K562 (cell line): Measurements from ENCODE around the gene SMIM15. TPM values are rescaled to one million over a fixed set of nuclear protein-coding genes. Genes with fewer than 3 reads are reported as not detected.

Experiments used
- ATAC-seq: fragments of 200-7000 bp; cut with Tn5 transposase; 3 replicates; pipeline ENCODE4 v1.9.1; 2020; ENCODE audit warnings: moderate library complexity
- BruUV-seq: library from RNA; stranded (reverse); fragments of 400-500 nt; replicated peaks from 2 replicates; lab custom pipeline; 2021; lab: Mats Ljungman, UMichigan
- CTCF ChIA-PET: fragments of 300-600 bp; formaldehyde crosslinking; extraction: SDS; loops from one replicate; lab custom pipeline; 2021; ENCODE audit warnings: low intra/inter-chr PET ratio; lab: Yijun Ruan, JAX
- POLR2A ChIA-PET: fragments of 300-600, 350-650 bp; sonication (Branson Sonifier 250); formaldehyde crosslinking; extraction: SDS; loops from one replicate; lab custom pipeline; 2021; ENCODE audit warnings: antibody characterized with exemption, inconsistent platforms; lab: Yijun Ruan, JAX
- DNase-seq, 4 experiments: peaks; one replicate each; pipeline versions ENCODE4 v3.0.0 to v3.0.0-alpha.2; 2011 to 2018; ENCODE audit warnings: low spot score in 3 of 4, mixed read lengths in 3 of 4; ENCODE audit errors: extremely low read depth in 1 of 4
- FAIRE-seq: peaks from 2 replicates; lab custom pipeline; 2011; peaks lifted over from hg19 to GRCh38; lab: Jason Lieb, UNC
- H2AFZ ChIP-seq: 2 replicates; pipeline ENCODE4 v1.6.0; 2011; ENCODE audit warnings: low read depth, low read length, control low read depth, inconsistent platforms
- H3K27ac ChIP-seq: fragments of 200-600 bp; 3 replicates; pipeline ENCODE4 v1.8.0; 2011; ENCODE audit warnings: low read depth, mild to moderate bottlenecking, control low read depth, inconsistent platforms, low read length, moderate library complexity, mixed read lengths; ENCODE audit errors: extremely low read depth
- H3K27me3 ChIP-seq, 2 experiments: fragments of 300-600 bp in 1 of 2; 2 replicates in 1 of 2; 3 replicates in 1 of 2; pipeline versions ENCODE4 v1.6.0 to v1.8.0; 2011; ENCODE audit warnings: inconsistent platforms in 2 of 2, low read length in 2 of 2, mild to moderate bottlenecking in 1 of 2, mixed read lengths in 1 of 2, moderate library complexity in 1 of 2; ENCODE audit not compliant: control insufficient read depth in 2 of 2, insufficient read depth in 2 of 2
- H3K36me3 ChIP-seq: fragments of 300-600 bp; 3 replicates; pipeline ENCODE4 v1.8.0; 2011; ENCODE audit warnings: mild to moderate bottlenecking, low read length, inconsistent platforms; ENCODE audit not compliant: control insufficient read depth, insufficient read depth
- H3K4me1 ChIP-seq, 2 experiments: fragments of 200-600 bp in 1 of 2; replicated peaks in 1 of 2; 2 replicates in 1 of 2; 3 replicates in 1 of 2; pipeline versions ENCODE4 v1.5.1 to v1.8.0; 2011; ENCODE audit warnings: inconsistent platforms in 2 of 2, low read length in 2 of 2, mild to moderate bottlenecking in 1 of 2, mixed read lengths in 1 of 2, moderate library complexity in 1 of 2; ENCODE audit not compliant: control insufficient read depth in 2 of 2, insufficient read depth in 2 of 2
- H3K4me2 ChIP-seq: 2 replicates; pipeline ENCODE4 v1.6.1; 2011; ENCODE audit warnings: low read length, control low read depth, inconsistent platforms, mixed read lengths; ENCODE audit not compliant: insufficient read depth
- H3K4me3 ChIP-seq: fragments of 200-600 bp; sonication (generic), shearing (Covaris generic); 2 replicates; pipeline ENCODE4 v1.5.1; 2016; ENCODE audit warnings: control low read depth, inconsistent platforms
- H3K79me2 ChIP-seq: fragments of 200-600 bp; 3 replicates; pipeline ENCODE4 v1.8.0; 2011; ENCODE audit warnings: low read length, inconsistent platforms; ENCODE audit not compliant: control insufficient read depth, insufficient read depth
- H3K9ac ChIP-seq, 2 experiments: 2 replicates each; pipeline versions ENCODE4 v1.6.0 to v1.6.1; 2011; ENCODE audit warnings: low read depth in 2 of 2, low read length in 2 of 2, control low read depth in 1 of 2, inconsistent platforms in 1 of 2, mild to moderate bottlenecking in 1 of 2, mixed read lengths in 1 of 2; ENCODE audit not compliant: insufficient read depth in 1 of 2
- H3K9me1 ChIP-seq: one replicate; pipeline ENCODE4 v1.6.0; 2011; ENCODE audit warnings: inconsistent platforms, mild to moderate bottlenecking, low read length, moderate library complexity; ENCODE audit not compliant: control insufficient read depth, insufficient read depth
- H3K9me3 ChIP-seq: replicated peaks from 2 replicates; pipeline ENCODE4 v1.5.1; 2011; ENCODE audit warnings: low read depth, low read length, inconsistent platforms; ENCODE audit not compliant: control insufficient read depth, insufficient read depth
- H4K20me1 ChIP-seq: replicated peaks from 2 replicates; pipeline ENCODE4 v1.6.1; 2011; ENCODE audit warnings: low read length, inconsistent platforms, mixed read lengths; ENCODE audit not compliant: control insufficient read depth, insufficient read depth
- ETV1 ChIP-seq: fragments of 450-650 bp; conservative IDR thresholded peaks from 2 replicates; pipeline ENCODE4 v1.6.1; 2016; ENCODE audit warnings: missing genetic modification characterization, control low read depth, low read depth, missing compliant biosample characterization
- HDAC1 ChIP-seq, 2 experiments: fragments of 450-650 bp; IDR thresholded peaks; 2 replicates each; pipeline ENCODE4 v1.6.1; 2016 to 2017; ENCODE audit warnings: inconsistent platforms in 1 of 2, mild to moderate bottlenecking in 1 of 2, moderate library complexity in 1 of 2
- KLF1 ChIP-seq: fragments of 450-650 bp; IDR thresholded peaks from 2 replicates; pipeline ENCODE4 v1.6.1; 2016; ENCODE audit warnings: missing genetic modification characterization, missing compliant biosample characterization
- SAFB ChIP-seq: fragments of 200-400 bp; formaldehyde crosslinking; IDR thresholded peaks from 2 replicates; pipeline ENCODE4 v1.6.1; 2017; ENCODE audit warnings: low read depth, low read length, borderline replicate concordance
- TAF15 ChIP-seq: fragments of 200-400 bp; formaldehyde crosslinking; IDR thresholded peaks from 2 replicates; pipeline ENCODE4 v1.6.1; 2017; ENCODE audit warnings: mild to moderate bottlenecking, low read depth, low read length, moderate library complexity
- WHSC1 ChIP-seq: IDR thresholded peaks from one replicate; pipeline ENCODE4 v1.6.1; 2012; ENCODE audit warnings: low read length, control low read depth, inconsistent platforms
- ZC3H11A ChIP-seq: IDR thresholded peaks from 2 replicates; pipeline ENCODE4 v1.6.1; 2012; ENCODE audit warnings: low read depth, low read length, improper control_type of control experiment
- ZNF507 ChIP-seq: conservative IDR thresholded peaks from 2 replicates; pipeline ENCODE4 v1.6.1; 2017; ENCODE audit warnings: missing genetic modification characterization, missing compliant biosample characterization
- WGBS: fragments of 100-300 bp; shearing (Covaris generic); methylation state at CpG from one replicate; pipeline ENCODE4 v1.1.6; 2016; ENCODE audit warnings: low coverage, mixed read lengths; ENCODE audit not compliant: insufficient coverage; ENCODE audit errors: missing lambda C conversion rate; 5-methylcytosine and 5-hydroxymethylcytosine counted together
- in situ Hi-C: fragments of 300-500 bp; cut with MboI; formaldehyde crosslinking; loops from 4 replicates; pipeline ENCODE4 v1.15.0; 2018; ENCODE audit warnings: inconsistent platforms, mixed read lengths
- intact Hi-C: fragments of 100-400 bp; cut with micrococcal nuclease; formaldehyde crosslinking; loops from 2 replicates; pipeline ENCODE4 v1.14.2; 2022
- polyA plus RNA-seq, 8 experiments: library from polyadenylated mRNA; depleted of rRNA in 4 of 8; stranded (reverse) in 5 of 8; unstranded in 3 of 8; fragments of >200 nt; fragmentation: Nextera tagmentation in 2 of 8; fragmentation: Illumina TruSeq in 1 of 8; extraction: Ambion mirVana in 2 of 8; extraction: Trizol in 1 of 8; gene quantifications; 2 replicates each; pipeline versions ENCODE4 v1.2.1 to v1.2.3, GENCODE V29; 2011 to 2014; ENCODE audit warnings: inconsistent platforms in 1 of 8, missing spikeins in 1 of 8
- total RNA-seq, 7 experiments: library from RNA; depleted of rRNA in 6 of 7; stranded (reverse); fragments of >200 nt in 6 of 7; fragmentation: Illumina TruSeq in 2 of 7; extraction: Trizol in 2 of 7; gene quantifications; 2 replicates each; pipeline versions ENCODE4 v1.2.1 to v1.2.3, GENCODE V29; 2011 to 2021; ENCODE audit warnings: low replicate concordance in 1 of 7
- TF ChIP-seq, protein P1 (sequence below): sonication (generic); formaldehyde crosslinking; IDR thresholded peaks from 2 replicates; pipeline ENCODE4 v1.8.0; 2023; ENCODE audit warnings: mild to moderate bottlenecking, missing genetic modification reagents
- TF ChIP-seq, protein P2 (sequence below): sonication (generic); formaldehyde crosslinking; IDR thresholded peaks from 2 replicates; pipeline ENCODE4 v1.9.0; 2022; ENCODE audit warnings: mild to moderate bottlenecking, missing genetic modification reagents
- TF ChIP-seq, protein P3 (sequence below): sonication (generic); formaldehyde crosslinking; IDR thresholded peaks from 2 replicates; pipeline ENCODE4 v1.4.0; 2020; ENCODE audit warnings: mild to moderate bottlenecking, missing genetic modification reagents
- TF ChIP-seq, protein P4 (sequence below): fragments of 250-450 bp; sonication (Bioruptor Pico); IDR thresholded peaks from 2 replicates; pipeline ENCODE4 v1.5.0; 2020; ENCODE audit warnings: mild to moderate bottlenecking, borderline replicate concordance
- TF ChIP-seq, protein P5 (sequence below): sonication (generic); formaldehyde crosslinking; IDR thresholded peaks from 2 replicates; pipeline ENCODE4 v1.8.1; 2023; ENCODE audit warnings: mild to moderate bottlenecking, missing genetic modification reagents

SMIM15 gene
- total and polyA plus RNA-seq, 9 of the 15 experiments (the other 6 are each of a cell fraction or from before 2014, with no cell fraction given): 16.6 to 124 (median 82.0) TPM

DNA sequence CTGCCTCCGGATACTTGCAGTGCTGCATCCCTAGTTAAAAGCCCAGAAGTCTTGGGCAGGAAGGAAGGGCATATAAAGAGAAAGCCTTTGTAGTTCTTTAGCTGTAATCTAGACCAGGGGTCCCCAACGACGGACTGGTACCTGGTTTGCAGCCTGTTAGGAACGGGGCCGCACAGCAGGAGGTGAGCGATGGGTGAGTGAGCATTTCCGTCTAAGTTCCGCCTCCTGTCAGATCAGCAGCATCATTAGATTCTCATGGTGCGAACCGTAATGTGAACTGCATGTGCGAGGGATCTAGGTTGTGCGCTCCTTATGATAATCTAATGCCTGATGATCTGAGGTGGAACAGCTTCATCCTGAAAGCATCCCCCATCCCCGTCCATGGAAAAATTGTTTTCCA is 1.6 kb upstream of the SMIM15 start:
- FAIRE-seq: no peak
- peak overlapping the region; percentile 69; the same call in 1 of the 2 replicates for H3K4me3 ChIP-seq
- BruUV-seq: no TSS peak
- POLR2A ChIA-PET: interaction anchor here (0.8 to 2.2 kb wide), 3 partner anchors 9 to 465 kb away, joined by 3 to 10 read pairs (median 3); no protein-coding TSS in a partner anchor
- 81% methylated on average over 13 of the region's 13 CpGs for WGBS
- H3K4me2 ChIP-seq: peak overlapping the region; percentile 99
- H3K9me1 ChIP-seq: no peaks in the 10 kb centered on the region
- H3K4me1 ChIP-seq: peaks cover 0 to 18% of the 10 kb centered on the region in 2 experiments; a peak in 3 of 5 replicates
- no peaks in the 10 kb centered on the region for H3K27me3 ChIP-seq
- H3K9me3 ChIP-seq: no peaks in the 10 kb centered on the region
- peaks cover 19% of the 10 kb centered on the region for H3K36me3 ChIP-seq
- no peak overlapping the region for H2AFZ ChIP-seq
- no peak overlapping the region for H3K9ac ChIP-seq
- no peak for DNase-seq
- H3K79me2 ChIP-seq: peaks cover 50% of the 10 kb centered on the region
- no peak for ATAC-seq
- H3K27ac ChIP-seq: no peak overlapping the region
- CTCF ChIA-PET: no interaction called here
- intact Hi-C loops (loop anchor here (5.0 to 10.0 kb wide), 4 partner anchors 109 to 319 kb away; partner anchors contain the start of genes ELOVL7 and ZSWIM6), in situ Hi-C loops (no loop called here)
- H4K20me1 ChIP-seq: no peaks in the 10 kb centered on the region
- TF ChIP-seq KLF1 (tag) (no peak), ZNF507 (tag) (no peak), SAFB (no peak), TAF15 (no peak), ETV1 (tag) (no peak), ZC3H11A (no peak), HDAC1 (IDR thresholded peaks at IDR 0.05) (no peak), WHSC1 (no peak)
- TF ChIP-seq, protein P1, sequence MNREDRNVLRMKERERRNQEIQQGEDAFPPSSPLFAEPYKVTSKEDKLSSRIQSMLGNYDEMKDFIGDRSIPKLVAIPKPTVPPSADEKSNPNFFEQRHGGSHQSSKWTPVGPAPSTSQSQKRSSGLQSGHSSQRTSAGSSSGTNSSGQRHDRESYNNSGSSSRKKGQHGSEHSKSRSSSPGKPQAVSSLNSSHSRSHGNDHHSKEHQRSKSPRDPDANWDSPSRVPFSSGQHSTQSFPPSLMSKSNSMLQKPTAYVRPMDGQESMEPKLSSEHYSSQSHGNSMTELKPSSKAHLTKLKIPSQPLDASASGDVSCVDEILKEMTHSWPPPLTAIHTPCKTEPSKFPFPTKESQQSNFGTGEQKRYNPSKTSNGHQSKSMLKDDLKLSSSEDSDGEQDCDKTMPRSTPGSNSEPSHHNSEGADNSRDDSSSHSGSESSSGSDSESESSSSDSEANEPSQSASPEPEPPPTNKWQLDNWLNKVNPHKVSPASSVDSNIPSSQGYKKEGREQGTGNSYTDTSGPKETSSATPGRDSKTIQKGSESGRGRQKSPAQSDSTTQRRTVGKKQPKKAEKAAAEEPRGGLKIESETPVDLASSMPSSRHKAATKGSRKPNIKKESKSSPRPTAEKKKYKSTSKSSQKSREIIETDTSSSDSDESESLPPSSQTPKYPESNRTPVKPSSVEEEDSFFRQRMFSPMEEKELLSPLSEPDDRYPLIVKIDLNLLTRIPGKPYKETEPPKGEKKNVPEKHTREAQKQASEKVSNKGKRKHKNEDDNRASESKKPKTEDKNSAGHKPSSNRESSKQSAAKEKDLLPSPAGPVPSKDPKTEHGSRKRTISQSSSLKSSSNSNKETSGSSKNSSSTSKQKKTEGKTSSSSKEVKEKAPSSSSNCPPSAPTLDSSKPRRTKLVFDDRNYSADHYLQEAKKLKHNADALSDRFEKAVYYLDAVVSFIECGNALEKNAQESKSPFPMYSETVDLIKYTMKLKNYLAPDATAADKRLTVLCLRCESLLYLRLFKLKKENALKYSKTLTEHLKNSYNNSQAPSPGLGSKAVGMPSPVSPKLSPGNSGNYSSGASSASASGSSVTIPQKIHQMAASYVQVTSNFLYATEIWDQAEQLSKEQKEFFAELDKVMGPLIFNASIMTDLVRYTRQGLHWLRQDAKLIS (CRISPR knock-in tag): no peak
- TF ChIP-seq, protein P2, sequence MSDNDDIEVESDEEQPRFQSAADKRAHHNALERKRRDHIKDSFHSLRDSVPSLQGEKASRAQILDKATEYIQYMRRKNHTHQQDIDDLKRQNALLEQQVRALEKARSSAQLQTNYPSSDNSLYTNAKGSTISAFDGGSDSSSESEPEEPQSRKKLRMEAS (CRISPR knock-in tag): no peak
- TF ChIP-seq, protein P3, sequence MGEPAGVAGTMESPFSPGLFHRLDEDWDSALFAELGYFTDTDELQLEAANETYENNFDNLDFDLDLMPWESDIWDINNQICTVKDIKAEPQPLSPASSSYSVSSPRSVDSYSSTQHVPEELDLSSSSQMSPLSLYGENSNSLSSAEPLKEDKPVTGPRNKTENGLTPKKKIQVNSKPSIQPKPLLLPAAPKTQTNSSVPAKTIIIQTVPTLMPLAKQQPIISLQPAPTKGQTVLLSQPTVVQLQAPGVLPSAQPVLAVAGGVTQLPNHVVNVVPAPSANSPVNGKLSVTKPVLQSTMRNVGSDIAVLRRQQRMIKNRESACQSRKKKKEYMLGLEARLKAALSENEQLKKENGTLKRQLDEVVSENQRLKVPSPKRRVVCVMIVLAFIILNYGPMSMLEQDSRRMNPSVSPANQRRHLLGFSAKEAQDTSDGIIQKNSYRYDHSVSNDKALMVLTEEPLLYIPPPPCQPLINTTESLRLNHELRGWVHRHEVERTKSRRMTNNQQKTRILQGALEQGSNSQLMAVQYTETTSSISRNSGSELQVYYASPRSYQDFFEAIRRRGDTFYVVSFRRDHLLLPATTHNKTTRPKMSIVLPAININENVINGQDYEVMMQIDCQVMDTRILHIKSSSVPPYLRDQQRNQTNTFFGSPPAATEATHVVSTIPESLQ (CRISPR knock-in tag): no peak
- TF ChIP-seq, protein P4, sequence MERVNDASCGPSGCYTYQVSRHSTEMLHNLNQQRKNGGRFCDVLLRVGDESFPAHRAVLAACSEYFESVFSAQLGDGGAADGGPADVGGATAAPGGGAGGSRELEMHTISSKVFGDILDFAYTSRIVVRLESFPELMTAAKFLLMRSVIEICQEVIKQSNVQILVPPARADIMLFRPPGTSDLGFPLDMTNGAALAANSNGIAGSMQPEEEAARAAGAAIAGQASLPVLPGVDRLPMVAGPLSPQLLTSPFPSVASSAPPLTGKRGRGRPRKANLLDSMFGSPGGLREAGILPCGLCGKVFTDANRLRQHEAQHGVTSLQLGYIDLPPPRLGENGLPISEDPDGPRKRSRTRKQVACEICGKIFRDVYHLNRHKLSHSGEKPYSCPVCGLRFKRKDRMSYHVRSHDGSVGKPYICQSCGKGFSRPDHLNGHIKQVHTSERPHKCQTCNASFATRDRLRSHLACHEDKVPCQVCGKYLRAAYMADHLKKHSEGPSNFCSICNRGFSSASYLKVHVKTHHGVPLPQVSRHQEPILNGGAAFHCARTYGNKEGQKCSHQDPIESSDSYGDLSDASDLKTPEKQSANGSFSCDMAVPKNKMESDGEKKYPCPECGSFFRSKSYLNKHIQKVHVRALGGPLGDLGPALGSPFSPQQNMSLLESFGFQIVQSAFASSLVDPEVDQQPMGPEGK (CRISPR knock-in tag): no peak
- TF ChIP-seq, protein P5, sequence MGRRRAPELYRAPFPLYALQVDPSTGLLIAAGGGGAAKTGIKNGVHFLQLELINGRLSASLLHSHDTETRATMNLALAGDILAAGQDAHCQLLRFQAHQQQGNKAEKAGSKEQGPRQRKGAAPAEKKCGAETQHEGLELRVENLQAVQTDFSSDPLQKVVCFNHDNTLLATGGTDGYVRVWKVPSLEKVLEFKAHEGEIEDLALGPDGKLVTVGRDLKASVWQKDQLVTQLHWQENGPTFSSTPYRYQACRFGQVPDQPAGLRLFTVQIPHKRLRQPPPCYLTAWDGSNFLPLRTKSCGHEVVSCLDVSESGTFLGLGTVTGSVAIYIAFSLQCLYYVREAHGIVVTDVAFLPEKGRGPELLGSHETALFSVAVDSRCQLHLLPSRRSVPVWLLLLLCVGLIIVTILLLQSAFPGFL: no peak
